ENCODE data around the gene UGT1A6.

The UGT1A6 gene

DNA sequence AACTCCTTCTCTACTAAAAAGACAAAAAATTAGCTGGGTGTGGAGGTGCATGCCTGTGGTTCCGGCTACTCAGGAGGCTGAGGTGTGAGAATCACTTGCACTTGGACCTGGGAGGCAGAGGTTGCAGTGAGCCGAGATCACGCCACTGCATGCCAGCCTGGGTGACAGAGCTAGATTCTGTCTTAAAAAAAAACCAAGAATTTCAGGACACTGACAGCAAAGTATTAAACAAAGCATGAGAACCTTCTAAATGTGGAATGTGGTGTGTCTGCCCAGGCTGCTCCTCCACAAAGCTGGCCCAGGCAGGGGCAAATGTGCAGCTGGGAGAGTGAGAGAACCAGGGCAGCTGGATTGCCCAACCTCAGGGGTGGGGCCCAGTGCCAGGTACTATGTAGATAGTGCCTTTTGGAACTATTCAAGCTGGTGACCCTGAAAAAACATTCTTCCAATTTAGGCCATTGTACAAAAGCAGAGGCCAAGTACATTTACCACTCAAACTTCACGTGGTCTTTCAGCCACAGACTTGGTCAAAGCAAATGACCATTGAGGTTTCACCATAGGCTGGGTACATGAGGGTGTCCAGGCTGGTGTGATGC, 13.3 kb downstream of the UGT1A6 start:
- TF ChIP-seq, protein P1, sequence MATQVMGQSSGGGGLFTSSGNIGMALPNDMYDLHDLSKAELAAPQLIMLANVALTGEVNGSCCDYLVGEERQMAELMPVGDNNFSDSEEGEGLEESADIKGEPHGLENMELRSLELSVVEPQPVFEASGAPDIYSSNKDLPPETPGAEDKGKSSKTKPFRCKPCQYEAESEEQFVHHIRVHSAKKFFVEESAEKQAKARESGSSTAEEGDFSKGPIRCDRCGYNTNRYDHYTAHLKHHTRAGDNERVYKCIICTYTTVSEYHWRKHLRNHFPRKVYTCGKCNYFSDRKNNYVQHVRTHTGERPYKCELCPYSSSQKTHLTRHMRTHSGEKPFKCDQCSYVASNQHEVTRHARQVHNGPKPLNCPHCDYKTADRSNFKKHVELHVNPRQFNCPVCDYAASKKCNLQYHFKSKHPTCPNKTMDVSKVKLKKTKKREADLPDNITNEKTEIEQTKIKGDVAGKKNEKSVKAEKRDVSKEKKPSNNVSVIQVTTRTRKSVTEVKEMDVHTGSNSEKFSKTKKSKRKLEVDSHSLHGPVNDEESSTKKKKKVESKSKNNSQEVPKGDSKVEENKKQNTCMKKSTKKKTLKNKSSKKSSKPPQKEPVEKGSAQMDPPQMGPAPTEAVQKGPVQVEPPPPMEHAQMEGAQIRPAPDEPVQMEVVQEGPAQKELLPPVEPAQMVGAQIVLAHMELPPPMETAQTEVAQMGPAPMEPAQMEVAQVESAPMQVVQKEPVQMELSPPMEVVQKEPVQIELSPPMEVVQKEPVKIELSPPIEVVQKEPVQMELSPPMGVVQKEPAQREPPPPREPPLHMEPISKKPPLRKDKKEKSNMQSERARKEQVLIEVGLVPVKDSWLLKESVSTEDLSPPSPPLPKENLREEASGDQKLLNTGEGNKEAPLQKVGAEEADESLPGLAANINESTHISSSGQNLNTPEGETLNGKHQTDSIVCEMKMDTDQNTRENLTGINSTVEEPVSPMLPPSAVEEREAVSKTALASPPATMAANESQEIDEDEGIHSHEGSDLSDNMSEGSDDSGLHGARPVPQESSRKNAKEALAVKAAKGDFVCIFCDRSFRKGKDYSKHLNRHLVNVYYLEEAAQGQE (IDR thresholded peaks at IDR 0.05; ENCODE audit: insufficient replicate concordance, low read depth): no peak
- no peak for TF ChIP-seq POLR2AphosphoS5 (IDR thresholded peaks at IDR 0.05; ENCODE audit: low read depth)
- TF ChIP-seq, protein P2, sequence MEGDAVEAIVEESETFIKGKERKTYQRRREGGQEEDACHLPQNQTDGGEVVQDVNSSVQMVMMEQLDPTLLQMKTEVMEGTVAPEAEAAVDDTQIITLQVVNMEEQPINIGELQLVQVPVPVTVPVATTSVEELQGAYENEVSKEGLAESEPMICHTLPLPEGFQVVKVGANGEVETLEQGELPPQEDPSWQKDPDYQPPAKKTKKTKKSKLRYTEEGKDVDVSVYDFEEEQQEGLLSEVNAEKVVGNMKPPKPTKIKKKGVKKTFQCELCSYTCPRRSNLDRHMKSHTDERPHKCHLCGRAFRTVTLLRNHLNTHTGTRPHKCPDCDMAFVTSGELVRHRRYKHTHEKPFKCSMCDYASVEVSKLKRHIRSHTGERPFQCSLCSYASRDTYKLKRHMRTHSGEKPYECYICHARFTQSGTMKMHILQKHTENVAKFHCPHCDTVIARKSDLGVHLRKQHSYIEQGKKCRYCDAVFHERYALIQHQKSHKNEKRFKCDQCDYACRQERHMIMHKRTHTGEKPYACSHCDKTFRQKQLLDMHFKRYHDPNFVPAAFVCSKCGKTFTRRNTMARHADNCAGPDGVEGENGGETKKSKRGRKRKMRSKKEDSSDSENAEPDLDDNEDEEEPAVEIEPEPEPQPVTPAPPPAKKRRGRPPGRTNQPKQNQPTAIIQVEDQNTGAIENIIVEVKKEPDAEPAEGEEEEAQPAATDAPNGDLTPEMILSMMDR (IDR thresholded peaks at IDR 0.05; ENCODE audit: insufficient read depth, low read length): no peak
- TF ChIP-seq SPI1 (IDR thresholded peaks at IDR 0.05; ENCODE audit: borderline replicate concordance, low read depth): no peak
- TF ChIP-seq GABPA (IDR thresholded peaks at IDR 0.05; ENCODE audit: low read depth): no peak
- no peak overlapping the region for H3K4me3 ChIP-seq (replicated peaks; ENCODE audit: insufficient read depth, low read length)
- DNase-seq (ENCODE audit: low read depth in 1 of 2, low spot score in 1 of 2): no peak
- no peak overlapping the region for H3K27ac ChIP-seq (replicated peaks)
- no peaks in the 10 kb centered on the region for H3K27me3 ChIP-seq (ENCODE audit: insufficient read depth, poor library complexity, severe bottlenecking)

DNA sequence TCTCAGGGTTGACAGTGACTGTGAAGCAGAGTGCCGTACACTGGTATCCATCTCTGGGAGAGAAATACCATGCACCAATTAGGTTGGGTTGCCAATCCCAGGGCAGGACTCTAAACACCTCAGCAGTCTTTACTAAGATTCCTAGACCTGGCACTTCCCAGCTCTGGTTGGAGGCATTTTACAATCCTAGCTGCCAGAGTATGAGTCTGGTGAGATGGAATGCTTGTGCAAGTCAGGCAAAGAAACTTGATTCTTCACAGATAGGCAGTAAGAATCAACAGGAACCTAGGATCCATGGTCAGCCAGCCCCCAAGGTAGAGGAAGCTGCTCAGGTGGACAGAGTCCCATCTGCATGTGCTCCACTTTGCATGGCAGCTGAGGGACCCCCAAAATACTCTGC, 14.0 kb downstream of the UGT1A6 start:
- H3K27ac ChIP-seq (replicated peaks): no peak overlapping the region
- H3K4me3 ChIP-seq (replicated peaks; ENCODE audit: insufficient read depth, low read length): no peak overlapping the region
- TF ChIP-seq, protein P1 (IDR thresholded peaks at IDR 0.05; ENCODE audit: insufficient replicate concordance, low read depth): no peak
- TF ChIP-seq POLR2AphosphoS5 (IDR thresholded peaks at IDR 0.05; ENCODE audit: low read depth) (no peak), GABPA (IDR thresholded peaks at IDR 0.05; ENCODE audit: low read depth) (no peak), SPI1 (IDR thresholded peaks at IDR 0.05; ENCODE audit: borderline replicate concordance, low read depth) (no peak)
- TF ChIP-seq, protein P2 (IDR thresholded peaks at IDR 0.05; ENCODE audit: insufficient read depth, low read length): no peak
- H3K27me3 ChIP-seq (ENCODE audit: insufficient read depth, poor library complexity, severe bottlenecking): no peaks in the 10 kb centered on the region
- DNase-seq (ENCODE audit: low read depth in 1 of 2, low spot score in 1 of 2): no peak

DNA sequence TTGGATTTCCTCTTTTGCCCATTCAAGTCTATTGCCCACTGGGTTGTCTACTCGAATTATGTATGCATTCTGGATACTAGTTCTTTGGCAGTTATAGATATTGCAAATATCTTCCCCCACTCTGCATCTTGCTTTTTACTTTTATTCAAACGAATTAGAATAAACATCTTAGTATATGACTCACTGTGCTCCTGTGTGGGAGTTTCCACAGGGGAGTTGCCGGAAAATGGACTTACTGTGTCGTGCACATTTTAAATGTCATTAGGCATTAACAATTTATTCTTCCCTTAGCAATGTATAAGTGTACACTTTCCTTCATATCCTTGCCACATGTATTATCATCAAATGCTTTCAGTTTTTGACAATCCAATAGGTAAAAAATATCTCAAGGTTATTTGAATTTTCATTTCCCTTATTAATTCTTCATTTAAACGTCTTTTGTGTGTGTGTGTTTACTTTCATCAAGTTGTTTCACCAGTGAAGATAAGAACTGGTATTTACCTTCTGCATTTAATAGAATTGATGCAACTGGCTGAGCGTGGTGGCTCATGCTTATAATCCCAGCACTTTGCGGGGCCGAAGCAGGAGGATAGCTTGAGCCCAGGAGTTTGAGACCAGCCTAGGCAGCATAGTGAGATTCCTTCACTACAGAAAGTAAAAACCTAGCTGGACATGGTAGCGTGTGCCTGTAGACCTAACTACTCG, 15.4 kb downstream of the UGT1A6 start:
- Histone ChIP-seq H3K4me3 (replicated peaks; ENCODE audit: insufficient read depth, low read length) (no peak overlapping the region), H3K27me3 (ENCODE audit: insufficient read depth, poor library complexity, severe bottlenecking) (no peaks in the 10 kb centered on the region), H3K27ac (replicated peaks) (no peak overlapping the region)
- TF ChIP-seq, protein P1 (IDR thresholded peaks at IDR 0.05; ENCODE audit: insufficient replicate concordance, low read depth): no peak
- TF ChIP-seq POLR2AphosphoS5 (IDR thresholded peaks at IDR 0.05; ENCODE audit: low read depth): no peak
- TF ChIP-seq, protein P2 (IDR thresholded peaks at IDR 0.05; ENCODE audit: insufficient read depth, low read length): no peak
- TF ChIP-seq GABPA (IDR thresholded peaks at IDR 0.05; ENCODE audit: low read depth): no peak
- TF ChIP-seq SPI1 (IDR thresholded peaks at IDR 0.05; ENCODE audit: borderline replicate concordance, low read depth): no peak
- no peak for DNase-seq (ENCODE audit: low read depth in 1 of 2, low spot score in 1 of 2)
